NT2/D1 (cell line): ENCODE measurements around the gene TIE1.

Experiments used
- YY1 ChIP-seq: IDR thresholded peaks from 2 replicates; pipeline ENCODE4 v1.6.1; 2011; ENCODE audit not compliant: insufficient read length, insufficient read depth
- ZNF274 ChIP-seq: IDR thresholded peaks from 2 replicates; pipeline ENCODE4 v1.6.1; 2011; ENCODE audit warnings: mild to moderate bottlenecking, low read depth, low read length

- TF ChIP-seq ZNF274 (no peak), YY1 (no peak)
Observed at GRCh38 chr1:43357251-43357650, 56.5 kb downstream of the TIE1 start.
